ENCODE measurements around the gene HMOX1.

The HMOX1 gene

GRCh38 chr22:35422145-35422544 is 41.2 kb downstream of the HMOX1 start:
- H2AFZ ChIP-seq, result no peak overlapping the region
- no peaks in the 10 kb centered on the region for H3K4me1 ChIP-seq
- H3K36me3 ChIP-seq (ENCODE audit: control insufficient read depth, insufficient read depth, low read length), result no peaks in the 10 kb centered on the region

GRCh38 chr22:35422936-35423335 is 42.0 kb downstream of the HMOX1 start:
- Histone ChIP-seq H3K36me3 (ENCODE audit: control insufficient read depth, insufficient read depth, low read length) (no peaks in the 10 kb centered on the region), H3K79me2 (no peaks in the 10 kb centered on the region), H3K4me1 (no peaks in the 10 kb centered on the region), H3K9me3 (ENCODE audit: control insufficient read depth, low read length) (no peaks in the 10 kb centered on the region), H3K27ac (no peak overlapping the region), H3K4me3 (ENCODE audit: low read depth, low read length) (no peak overlapping the region), H2AFZ (no peak overlapping the region), H3K4me2 (ENCODE audit: low read length) (no peak overlapping the region), H3K27me3 (ENCODE audit: control insufficient read depth, insufficient read depth, low read length) (no peaks in the 10 kb centered on the region), H3K9ac (no peak overlapping the region)
- no peak for TF ChIP-seq CTCF (IDR thresholded peaks at IDR 0.05)

More at GRCh38 chr22:35422145-35422544, 41.2 kb downstream of the HMOX1 start:
- no peak overlapping the region for H3K4me2 ChIP-seq (ENCODE audit: low read length)
- no peaks in the 10 kb centered on the region for H3K79me2 ChIP-seq
- no peaks in the 10 kb centered on the region for H3K9me3 ChIP-seq (ENCODE audit: control insufficient read depth, low read length)
- no peak for TF ChIP-seq CTCF (IDR thresholded peaks at IDR 0.05)
- no peak overlapping the region for H3K4me3 ChIP-seq (ENCODE audit: low read depth, low read length)
- no peak overlapping the region for H3K27ac ChIP-seq
- no peaks in the 10 kb centered on the region for H3K27me3 ChIP-seq (ENCODE audit: control insufficient read depth, insufficient read depth, low read length)
- no peak overlapping the region for H3K9ac ChIP-seq

- no peaks in the 10 kb centered on the region for H3K27me3 ChIP-seq (ENCODE audit: control insufficient read depth, insufficient read depth, low read length)
- H3K9ac ChIP-seq, result no peak overlapping the region
- H3K27ac ChIP-seq, result no peak overlapping the region
- no peak overlapping the region for H3K4me2 ChIP-seq (ENCODE audit: low read length)
- no peak for TF ChIP-seq CTCF (IDR thresholded peaks at IDR 0.05)
- H3K4me3 ChIP-seq (ENCODE audit: low read depth, low read length), result no peak overlapping the region
- H2AFZ ChIP-seq, result no peak overlapping the region
- no peaks in the 10 kb centered on the region for H3K79me2 ChIP-seq
- no peaks in the 10 kb centered on the region for H3K4me1 ChIP-seq
- no peaks in the 10 kb centered on the region for H3K9me3 ChIP-seq (ENCODE audit: control insufficient read depth, low read length)
- no peaks in the 10 kb centered on the region for H3K36me3 ChIP-seq (ENCODE audit: control insufficient read depth, insufficient read depth, low read length)
Observed at GRCh38 chr22:35424081-35424480, 43.2 kb downstream of the HMOX1 start.

- Histone ChIP-seq H3K4me2 (ENCODE audit: low read length) (no peak overlapping the region), H3K27ac (no peak overlapping the region), H3K36me3 (ENCODE audit: control insufficient read depth, insufficient read depth, low read length) (no peaks in the 10 kb centered on the region), H3K4me3 (ENCODE audit: low read depth, low read length) (no peak overlapping the region), H3K9ac (no peak overlapping the region), H3K9me3 (ENCODE audit: control insufficient read depth, low read length) (no peaks in the 10 kb centered on the region), H3K4me1 (no peaks in the 10 kb centered on the region), H2AFZ (no peak overlapping the region), H3K27me3 (ENCODE audit: control insufficient read depth, insufficient read depth, low read length) (no peaks in the 10 kb centered on the region), H3K79me2 (no peaks in the 10 kb centered on the region)
- TF ChIP-seq CTCF (IDR thresholded peaks at IDR 0.05), result no peak
Observed at GRCh38 chr22:35424761-35425160, 43.9 kb downstream of the HMOX1 start.

GRCh38 chr22:35425546-35425945 is 44.6 kb downstream of the HMOX1 start:
- H2AFZ ChIP-seq, result no peak overlapping the region
- H3K4me3 ChIP-seq (ENCODE audit: low read depth, low read length), result no peak overlapping the region
- H3K4me2 ChIP-seq (ENCODE audit: low read length), result no peak overlapping the region
- no peaks in the 10 kb centered on the region for H3K27me3 ChIP-seq (ENCODE audit: control insufficient read depth, insufficient read depth, low read length)
- no peaks in the 10 kb centered on the region for H3K79me2 ChIP-seq
- no peak overlapping the region for H3K27ac ChIP-seq
- no peaks in the 10 kb centered on the region for H3K36me3 ChIP-seq (ENCODE audit: control insufficient read depth, insufficient read depth, low read length)
- no peaks in the 10 kb centered on the region for H3K9me3 ChIP-seq (ENCODE audit: control insufficient read depth, low read length)
- H3K4me1 ChIP-seq, result no peaks in the 10 kb centered on the region
- no peak overlapping the region for H3K9ac ChIP-seq
- no peak for TF ChIP-seq CTCF (IDR thresholded peaks at IDR 0.05)
